Neural cell (in vitro differentiated cells): ENCODE data around the gene PATL1. TPM values are rescaled to one million over a fixed set of nuclear protein-coding genes. Genes with fewer than 3 reads are reported as not detected.

Experiments used
- H2AFZ ChIP-seq: fragments of 200-600, 300-800 bp; sonication (generic), shearing (Covaris generic); 2 replicates; pipeline ENCODE4 v1.6.0; 2014; ENCODE audit warnings: low read depth, mild to moderate bottlenecking, antibody characterized with exemption, low read length, moderate library complexity
- H3F3A ChIP-seq: fragments of 200-600 bp; shearing (Covaris generic); 2 replicates; pipeline ENCODE4 v1.6.1; 2016; ENCODE audit warnings: mild to moderate bottlenecking, moderate library complexity, mixed read lengths, antibody characterized with exemption, low read length; ENCODE audit not compliant: insufficient read depth, poor library complexity, severe bottlenecking
- H3K27ac ChIP-seq: fragments of 200-600, 300-800 bp; sonication (generic), shearing (Covaris generic); 2 replicates; pipeline ENCODE4 v1.5.1; 2014; ENCODE audit warnings: mild to moderate bottlenecking, low read length, moderate library complexity
- H3K27me3 ChIP-seq: fragments of 300-800, 200-600 bp; sonication (generic), shearing (Covaris generic); 2 replicates; pipeline ENCODE4 v1.6.0; 2014; ENCODE audit warnings: mild to moderate bottlenecking, low read depth, low read length, moderate library complexity; ENCODE audit not compliant: insufficient read depth
- H3K36me3 ChIP-seq: fragments of 300-800, 200-600 bp; sonication (generic), shearing (Covaris generic); 2 replicates; pipeline ENCODE4 v1.5.1; 2014; ENCODE audit warnings: mild to moderate bottlenecking, antibody characterized with exemption, low read length, moderate library complexity; ENCODE audit not compliant: insufficient read depth
- H3K4me2 ChIP-seq: fragments of 300-800, 200-600 bp; sonication (generic), shearing (Covaris generic); 2 replicates; pipeline ENCODE4 v1.6.0; 2014; ENCODE audit warnings: mild to moderate bottlenecking, low read length
- H3K4me3 ChIP-seq: fragments of 300-800, 200-600 bp; sonication (generic), shearing (Covaris generic); 2 replicates; pipeline ENCODE4 v1.5.1; 2014; ENCODE audit warnings: mild to moderate bottlenecking, low read length, moderate library complexity
- H3K79me2 ChIP-seq: fragments of 200-600 bp; shearing (Covaris generic); replicated peaks from 2 replicates; pipeline ENCODE4 v1.6.0; 2014; ENCODE audit warnings: mild to moderate bottlenecking, low read length, moderate library complexity; ENCODE audit not compliant: insufficient read depth
- H3K9ac ChIP-seq: fragments of 300-800, 200-600 bp; sonication (generic), shearing (Covaris generic); 2 replicates; pipeline ENCODE4 v1.6.1; 2016; ENCODE audit warnings: mild to moderate bottlenecking, low read length, mixed read lengths
- H3K9me2 ChIP-seq: fragments of 200-600 bp; shearing (Covaris generic); 2 replicates; pipeline ENCODE4 v1.6.1; 2016; ENCODE audit warnings: mild to moderate bottlenecking, low read length, mixed read lengths; ENCODE audit not compliant: insufficient read depth
- H3K9me3 ChIP-seq: fragments of 200-600, 300-800 bp; sonication (generic), shearing (Covaris generic); 2 replicates; pipeline ENCODE4 v1.6.1; 2016; ENCODE audit warnings: mild to moderate bottlenecking, mixed run types, low read length, moderate library complexity, mixed read lengths
- H4K20me1 ChIP-seq: fragments of 200-600 bp; shearing (Covaris generic); 2 replicates; pipeline ENCODE4 v1.6.1; 2016; ENCODE audit warnings: mild to moderate bottlenecking, mixed run types; ENCODE audit not compliant: insufficient read depth
- CTCF ChIP-seq: fragments of 450-650 bp; IDR thresholded peaks from 2 replicates; pipeline ENCODE4 v1.5.1; 2014; ENCODE audit warnings: antibody characterized with exemption, mild to moderate bottlenecking, moderate library complexity; ENCODE audit not compliant: poor library complexity, severe bottlenecking
- EP300 ChIP-seq: fragments of 450-650 bp; conservative IDR thresholded peaks from 2 replicates; pipeline ENCODE4 v1.6.1; 2014; ENCODE audit warnings: antibody characterized with exemption, mild to moderate bottlenecking, moderate library complexity; ENCODE audit not compliant: poor library complexity, severe bottlenecking
- EZH2 ChIP-seq: fragments of 200-600, 300-800 bp; shearing (Covaris generic), sonication (generic); IDR thresholded peaks from 2 replicates; pipeline ENCODE4 v1.6.1; 2014; ENCODE audit warnings: antibody characterized with exemption, low read length, borderline replicate concordance, mild to moderate bottlenecking; ENCODE audit not compliant: insufficient read depth, poor library complexity, severe bottlenecking
- MXI1 ChIP-seq: fragments of 450-650 bp; conservative IDR thresholded peaks from 2 replicates; pipeline ENCODE4 v1.6.1; 2014; ENCODE audit warnings: antibody characterized with exemption, mild to moderate bottlenecking; ENCODE audit not compliant: poor library complexity, severe bottlenecking
- POLR2AphosphoS5 ChIP-seq: IDR thresholded peaks from 2 replicates; pipeline ENCODE4 v1.6.1; 2012
- RAD21 ChIP-seq: fragments of 450-650 bp; conservative IDR thresholded peaks from 2 replicates; pipeline ENCODE4 v1.6.1; 2014; ENCODE audit warnings: antibody characterized with exemption, mild to moderate bottlenecking, moderate library complexity
- REST ChIP-seq: IDR thresholded peaks from 2 replicates; pipeline ENCODE4 v1.6.1; 2012; ENCODE audit warnings: borderline replicate concordance
- SMC3 ChIP-seq: fragments of 450-650 bp; conservative IDR thresholded peaks from 2 replicates; pipeline ENCODE4 v1.6.1; 2014; ENCODE audit warnings: antibody characterized with exemption, mild to moderate bottlenecking, moderate library complexity; ENCODE audit not compliant: poor library complexity
- TAF1 ChIP-seq: IDR thresholded peaks from 2 replicates; pipeline ENCODE4 v1.6.1; 2012; ENCODE audit warnings: low read depth
- polyA plus RNA-seq: library from polyadenylated mRNA; depleted of rRNA; stranded (reverse); fragments of >200 nt; gene quantifications from 2 replicates; pipeline ENCODE4 v1.2.3, GENCODE V29; 2014

The PATL1 gene
- polyA plus RNA-seq, 1 donor from 2014 or later = 3.2 TPM

GRCh38 chr11:59610289-59610688 lies 58.5 kb downstream of the PATL1 start:
- H3K9me2 ChIP-seq = no peaks in the 10 kb centered on the region
- no peak overlapping the region for H2AFZ ChIP-seq
- H3K27me3 ChIP-seq = no peaks in the 10 kb centered on the region
- H3K27ac ChIP-seq = no peak overlapping the region
- no peak overlapping the region for H3K4me3 ChIP-seq
- H3K79me2 ChIP-seq = peaks cover 41% of the 10 kb centered on the region
- peaks cover 12% of the 10 kb centered on the region for H4K20me1 ChIP-seq
- TF ChIP-seq RAD21 = no peak
- TF ChIP-seq REST = no peak
- no peak for TF ChIP-seq POLR2AphosphoS5
- no peak for TF ChIP-seq CTCF
- no peak for TF ChIP-seq EP300
- TF ChIP-seq TAF1 = no peak
- TF ChIP-seq MXI1 = no peak
- no peak for TF ChIP-seq EZH2
- TF ChIP-seq SMC3 = no peak
- peaks cover 9% of the 10 kb centered on the region for H3K36me3 ChIP-seq
- no peak overlapping the region for H3K9ac ChIP-seq
- H3K9me3 ChIP-seq = no peaks in the 10 kb centered on the region
- no peak overlapping the region for H3K4me2 ChIP-seq
- H3F3A ChIP-seq = no peaks in the 10 kb centered on the region

- H3K4me2 ChIP-seq = no peak overlapping the region
- peaks cover 9% of the 10 kb centered on the region for H3K36me3 ChIP-seq
- TF ChIP-seq MXI1 = no peak
- TF ChIP-seq CTCF = no peak
- TF ChIP-seq SMC3 = no peak
- no peak for TF ChIP-seq EP300
- no peak for TF ChIP-seq RAD21
- TF ChIP-seq TAF1 = no peak
- no peak for TF ChIP-seq REST
- TF ChIP-seq EZH2 = no peak
- TF ChIP-seq POLR2AphosphoS5 = no peak
- no peak overlapping the region for H3K4me3 ChIP-seq
- H3K9me3 ChIP-seq = no peaks in the 10 kb centered on the region
- peaks cover 8% of the 10 kb centered on the region for H4K20me1 ChIP-seq
- H3F3A ChIP-seq = no peaks in the 10 kb centered on the region
- peaks cover 19% of the 10 kb centered on the region for H3K79me2 ChIP-seq
- H3K9me2 ChIP-seq = no peaks in the 10 kb centered on the region
- no peak overlapping the region for H3K27ac ChIP-seq
- no peak overlapping the region for H3K9ac ChIP-seq
- no peak overlapping the region for H2AFZ ChIP-seq
- H3K27me3 ChIP-seq = no peaks in the 10 kb centered on the region
Observed at GRCh38 chr11:59607703-59608454, 61.0 kb downstream of the PATL1 start.
